ENCODE measurements around the gene HIPK1.
A peak's percentile ranks its signal among the peaks of the same experiment; 100 is the strongest.
"Not testable (repeated sequence)": the region's sequence is repeated elsewhere in the genome, so short reads cannot be mapped to it uniquely, and the experiment has no call there.

The HIPK1 gene

GRCh38 chr1:113946112-113946511 is 17.0 kb downstream of the HIPK1 start:
- DNase-seq = no peak

DNA sequence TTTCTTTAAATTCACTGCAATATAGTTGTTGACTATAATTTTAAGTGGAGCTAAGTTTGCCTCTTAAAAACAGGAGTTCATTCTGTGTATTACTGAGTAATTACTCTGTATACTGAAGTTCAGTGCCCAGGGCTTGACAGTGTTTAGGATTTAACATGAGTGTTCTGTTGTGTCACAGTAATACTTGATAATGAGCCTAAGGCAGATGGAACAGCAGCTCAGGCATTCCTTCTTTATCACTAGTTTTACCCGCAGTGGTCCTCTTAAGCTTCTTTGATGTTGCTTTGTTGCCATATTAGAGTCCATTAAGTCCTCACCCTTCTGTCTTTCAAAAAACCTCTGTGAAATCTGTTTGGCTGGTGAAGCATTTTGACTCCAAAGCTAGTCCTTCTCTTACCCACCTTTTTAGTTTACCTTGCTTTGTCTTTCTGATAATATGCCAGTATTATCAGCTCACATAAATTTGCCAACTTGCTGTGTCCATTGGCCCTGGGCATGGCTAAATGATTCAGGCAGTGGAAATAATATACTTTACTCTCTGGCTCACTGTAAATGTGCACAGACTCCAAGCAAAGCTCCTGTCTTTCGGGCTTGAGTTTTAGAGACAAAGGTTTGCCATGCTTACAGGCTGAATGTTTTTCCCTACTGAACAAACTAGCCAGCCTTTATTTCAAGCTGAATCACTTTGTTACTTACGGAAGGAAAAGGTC is 17.7 kb downstream of the HIPK1 start:
- DNase-seq = no peak

DNA sequence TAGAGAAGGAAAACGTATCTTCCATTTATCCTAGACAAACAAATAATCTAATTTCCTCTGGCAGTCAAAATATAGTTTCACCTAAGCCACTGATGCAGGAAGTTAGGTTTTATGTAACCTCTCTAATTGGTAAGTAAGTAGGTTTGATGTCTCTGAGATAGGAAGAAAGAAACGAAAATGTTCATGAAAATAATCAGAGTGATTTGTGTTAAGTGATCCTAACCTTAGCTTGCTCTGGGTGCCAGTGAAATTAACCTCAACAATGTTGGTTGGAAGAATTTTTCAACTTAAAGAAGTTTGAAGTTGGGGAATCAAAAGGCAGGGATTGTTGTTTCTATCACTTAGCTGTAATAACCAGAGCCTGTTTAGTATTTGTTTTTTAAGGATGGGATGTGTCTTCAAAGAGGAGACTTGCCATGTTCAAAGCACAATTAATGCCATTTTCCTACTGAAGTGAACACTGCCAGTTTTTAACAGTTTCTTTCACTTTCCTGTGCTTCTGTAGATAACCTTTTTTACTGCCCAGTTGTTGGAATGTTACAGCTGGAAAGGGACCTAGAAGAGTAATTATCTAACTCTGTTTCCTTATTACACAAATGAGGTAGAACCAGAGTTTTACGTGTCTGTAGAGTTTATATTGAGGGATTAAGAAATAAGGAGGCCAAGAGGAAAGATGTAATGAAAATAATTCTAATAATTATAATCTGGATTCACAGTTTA is 18.4 kb downstream of the HIPK1 start:
- no peak for DNase-seq

- not testable (repeated sequence) for DNase-seq
These were observed 19.0 kb downstream of the HIPK1 start for GRCh38 chr1:113948151-113948550.

DNA sequence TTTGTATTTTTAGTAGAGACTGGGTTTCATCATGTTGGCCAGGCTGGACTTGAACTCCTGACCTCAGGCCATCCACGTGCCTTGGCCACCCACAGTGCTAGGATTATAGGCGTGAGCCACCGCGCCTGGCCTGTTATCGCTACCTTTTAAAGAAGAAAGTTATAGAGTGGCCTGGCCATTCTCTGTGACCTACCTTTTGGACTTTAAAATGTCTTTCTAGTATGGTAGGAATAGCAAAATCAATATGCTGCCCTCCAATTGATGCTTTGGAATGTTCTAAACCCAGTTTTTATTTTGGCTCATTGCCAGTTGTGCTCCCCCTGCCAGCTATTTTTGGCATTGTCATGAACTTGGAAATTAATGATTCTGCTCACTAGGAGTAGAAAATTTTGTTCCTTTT is 19.9 kb downstream of the HIPK1 start:
- DNase-seq = no peak

- DNase-seq = no peak
These were observed 21.8 kb downstream of the HIPK1 start for GRCh38 chr1:113950908-113951307.

DNA sequence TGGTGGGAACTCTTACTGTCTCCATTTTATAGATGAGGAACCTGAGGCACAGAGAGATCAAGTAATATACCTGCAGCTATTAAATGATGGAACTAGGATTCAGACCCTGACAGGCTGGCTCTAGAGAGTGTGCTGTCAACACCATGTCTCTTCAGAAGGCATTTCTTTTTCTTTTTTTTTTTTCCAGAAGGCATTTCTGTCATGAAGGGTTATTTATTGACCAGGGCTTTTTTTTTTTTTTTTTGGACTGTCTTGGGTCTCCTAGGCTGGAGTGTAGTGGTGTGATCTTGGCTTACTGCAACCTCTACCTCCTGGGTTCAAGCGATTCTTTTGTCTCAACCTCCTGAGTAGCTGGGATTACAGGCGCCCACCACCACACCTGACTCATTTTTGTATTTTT is 22.6 kb downstream of the HIPK1 start:
- no peak for DNase-seq

DNA sequence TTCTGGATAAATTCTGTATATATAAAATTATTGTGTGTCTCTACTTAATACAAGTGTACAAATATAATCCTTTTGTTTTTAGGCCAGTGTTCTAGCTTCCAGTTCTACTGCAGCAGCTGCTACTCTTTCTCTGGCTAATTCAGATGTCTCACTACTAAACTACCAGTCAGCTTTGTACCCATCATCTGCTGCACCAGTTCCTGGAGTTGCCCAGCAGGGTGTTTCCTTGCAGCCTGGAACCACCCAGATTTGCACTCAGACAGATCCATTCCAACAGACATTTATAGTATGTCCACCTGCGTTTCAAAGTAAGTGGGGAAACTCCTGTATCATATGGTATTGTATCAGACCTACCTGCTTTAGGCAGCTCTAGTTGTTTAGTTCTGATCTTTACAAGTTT is 28.9 kb downstream of the HIPK1 start:
- DNase-seq = no peak

GRCh38 chr1:113958691-113959090 is 29.6 kb downstream of the HIPK1 start:
- no peak for DNase-seq

DNA sequence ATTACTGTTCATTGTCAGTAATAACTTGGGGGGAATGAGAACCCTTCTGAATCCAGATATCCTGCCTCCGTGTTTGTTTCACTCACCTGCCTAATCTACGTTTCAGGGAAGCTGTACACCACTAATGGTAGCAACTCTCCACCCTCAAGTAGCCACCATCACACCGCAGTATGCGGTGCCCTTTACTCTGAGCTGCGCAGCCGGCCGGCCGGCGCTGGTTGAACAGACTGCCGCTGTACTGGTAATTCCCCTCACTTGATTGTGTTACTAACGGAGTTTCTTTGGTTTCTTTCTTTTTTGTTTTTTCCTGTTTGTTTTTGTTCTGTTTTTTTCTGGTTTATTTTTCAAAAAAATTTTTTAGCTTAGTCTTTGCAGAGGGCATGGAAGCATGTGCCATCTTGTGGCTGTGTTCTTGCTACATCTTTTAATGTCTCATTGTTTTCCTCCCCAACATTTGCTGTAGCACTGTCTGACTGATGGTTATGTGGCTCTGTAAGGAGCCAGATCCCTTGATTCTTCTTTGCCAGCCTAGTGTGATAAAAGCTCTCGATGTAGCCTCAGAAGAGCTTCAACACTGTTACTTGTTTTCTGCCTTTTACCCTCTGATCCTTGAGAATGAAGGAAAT is 34.3 kb downstream of the HIPK1 start:
- no peak for DNase-seq

- DNase-seq = no peak
These were observed 36.7 kb downstream of the HIPK1 start for GRCh38 chr1:113965703-113966412.

GRCh38 chr1:113972954-113973353 is 43.8 kb downstream of the HIPK1 start:
- DNase-seq = no peak

DNA sequence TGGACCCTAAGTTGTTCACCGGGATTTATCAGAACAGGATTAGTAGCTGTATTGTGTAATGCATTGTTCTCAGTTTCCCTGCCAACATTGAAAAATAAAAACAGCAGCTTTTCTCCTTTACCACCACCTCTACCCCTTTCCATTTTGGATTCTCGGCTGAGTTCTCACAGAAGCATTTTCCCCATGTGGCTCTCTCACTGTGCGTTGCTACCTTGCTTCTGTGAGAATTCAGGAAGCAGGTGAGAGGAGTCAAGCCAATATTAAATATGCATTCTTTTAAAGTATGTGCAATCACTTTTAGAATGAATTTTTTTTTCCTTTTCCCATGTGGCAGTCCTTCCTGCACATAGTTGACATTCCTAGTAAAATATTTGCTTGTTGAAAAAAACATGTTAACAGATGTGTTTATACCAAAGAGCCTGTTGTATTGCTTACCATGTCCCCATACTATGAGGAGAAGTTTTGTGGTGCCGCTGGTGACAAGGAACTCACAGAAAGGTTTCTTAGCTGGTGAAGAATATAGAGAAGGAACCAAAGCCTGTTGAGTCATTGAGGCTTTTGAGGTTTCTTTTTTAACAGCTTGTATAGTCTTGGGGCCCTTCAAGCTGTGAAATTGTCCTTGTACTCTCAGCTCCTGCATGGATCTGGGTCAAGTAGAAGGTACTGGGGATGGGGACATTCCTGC is 46.2 kb downstream of the HIPK1 start:
- DNase-seq = no peak

DNA sequence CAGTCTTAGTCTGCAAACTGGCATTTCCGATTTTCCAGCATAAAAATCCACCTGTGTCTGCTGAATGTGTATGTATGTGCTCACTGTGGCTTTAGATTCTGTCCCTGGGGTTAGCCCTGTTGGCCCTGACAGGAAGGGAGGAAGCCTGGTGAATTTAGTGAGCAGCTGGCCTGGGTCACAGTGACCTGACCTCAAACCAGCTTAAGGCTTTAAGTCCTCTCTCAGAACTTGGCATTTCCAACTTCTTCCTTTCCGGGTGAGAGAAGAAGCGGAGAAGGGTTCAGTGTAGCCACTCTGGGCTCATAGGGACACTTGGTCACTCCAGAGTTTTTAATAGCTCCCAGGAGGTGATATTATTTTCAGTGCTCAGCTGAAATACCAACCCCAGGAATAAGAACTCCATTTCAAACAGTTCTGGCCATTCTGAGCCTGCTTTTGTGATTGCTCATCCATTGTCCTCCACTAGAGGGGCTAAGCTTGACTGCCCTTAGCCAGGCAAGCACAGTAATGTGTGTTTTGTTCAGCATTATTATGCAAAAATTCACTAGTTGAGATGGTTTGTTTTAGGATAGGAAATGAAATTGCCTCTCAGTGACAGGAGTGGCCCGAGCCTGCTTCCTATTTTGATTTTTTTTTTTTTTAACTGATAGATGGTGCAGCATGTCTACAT is 47.6 kb downstream of the HIPK1 start:
- DNase-seq = no peak

DNA sequence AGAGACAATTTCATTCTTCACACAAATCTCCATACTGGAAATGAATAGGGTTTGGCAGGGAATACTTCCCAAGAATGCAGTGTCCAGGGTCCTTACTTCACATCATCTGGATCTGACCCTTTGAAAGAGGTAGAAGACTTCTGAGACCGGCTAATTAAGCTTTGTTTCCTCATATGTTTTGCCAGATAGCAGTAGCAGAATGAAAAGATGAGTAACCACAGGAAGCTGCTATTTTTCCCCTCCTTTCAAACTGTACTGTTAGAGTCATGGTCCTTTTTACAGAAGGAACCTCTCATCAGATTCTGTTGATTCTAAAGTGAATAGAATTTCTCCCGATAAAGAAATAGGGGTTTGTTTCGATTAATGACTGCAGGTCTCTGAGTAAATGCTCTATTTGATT is 48.8 kb downstream of the HIPK1 start:
- DNase-seq = no peak

GRCh38 chr1:113978863-113979702 is 50.0 kb downstream of the HIPK1 start, which contains the start of gene OLFML3:
TSS of gene OLFML3 (plus strand) at chr1:113979474. CDS start at chr1:113979517, 43 bp downstream.
- peak; percentile 2 for DNase-seq

GRCh38 chr1:113980110-113980509 is 51.0 kb downstream of the HIPK1 start:
- no peak for DNase-seq

- DNase-seq = no peak
These were observed 53.1 kb downstream of the HIPK1 start for GRCh38 chr1:113981962-113982931.

GRCh38 chr1:113982949-113983348 is 53.8 kb downstream of the HIPK1 start:
- no peak for DNase-seq

DNA sequence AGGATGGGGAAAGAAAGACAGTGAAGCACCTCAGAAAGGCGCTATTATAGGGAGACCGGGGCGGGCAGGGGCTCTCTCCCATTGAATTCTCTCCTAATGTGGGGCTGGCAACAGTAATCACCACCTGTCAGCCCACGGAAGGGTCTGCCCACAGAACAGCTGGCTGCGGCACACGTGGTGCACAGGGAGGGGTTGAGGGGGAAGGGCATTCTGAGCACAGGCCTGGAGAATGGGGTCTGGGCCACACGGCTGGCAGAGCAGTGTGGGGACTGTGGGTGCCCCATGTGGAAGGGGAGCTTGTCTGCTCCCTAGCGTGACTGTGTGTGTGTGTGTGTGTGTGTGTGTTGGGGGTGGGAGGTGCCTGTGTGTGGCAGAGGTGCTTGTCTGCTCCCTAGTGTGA is 54.3 kb downstream of the HIPK1 start:
- no peak for DNase-seq

All from NCI-H1417 treated with DMSO at 0.1 percent for 48 hours (cell line).